ENCODE results near the gene HDAC4. TPM values are rescaled to one million over a fixed set of nuclear protein-coding genes. Genes with fewer than 3 reads are reported as not detected.

The HDAC4 gene
- total RNA-seq, 1 experiment from 2014 or later = 47.6 TPM

DNA sequence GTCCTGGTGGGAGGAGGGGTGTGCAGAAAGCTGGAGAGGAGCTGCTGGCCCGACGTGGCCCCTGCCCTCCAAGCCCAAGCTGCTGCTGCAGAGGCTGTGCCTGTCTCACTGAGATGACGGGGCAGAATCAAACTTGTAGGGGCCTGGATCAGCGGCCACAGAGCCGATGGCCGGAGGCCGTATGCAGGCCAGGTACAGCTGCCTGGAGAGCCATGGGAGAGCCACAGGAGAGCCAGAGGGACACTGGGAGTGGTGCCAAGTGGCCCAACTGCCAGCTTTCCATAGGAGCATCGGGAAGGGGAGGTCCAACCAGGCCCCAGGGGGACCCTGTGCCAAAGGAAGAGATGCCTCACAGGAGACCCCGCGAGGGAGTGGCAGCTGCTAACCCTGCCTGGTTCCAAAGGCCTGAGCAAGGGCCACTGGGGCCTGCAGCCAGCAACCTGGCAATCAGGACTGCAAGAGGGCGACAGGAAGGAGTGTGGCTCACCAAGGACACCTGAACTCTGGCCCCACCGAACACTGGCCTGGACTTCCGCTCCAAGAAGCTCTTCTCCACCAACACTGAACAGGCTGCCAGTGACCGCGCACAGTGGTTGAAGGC, 70.7 kb downstream of the HDAC4 start (continued):
- TF ChIP-seq, protein P1, sequence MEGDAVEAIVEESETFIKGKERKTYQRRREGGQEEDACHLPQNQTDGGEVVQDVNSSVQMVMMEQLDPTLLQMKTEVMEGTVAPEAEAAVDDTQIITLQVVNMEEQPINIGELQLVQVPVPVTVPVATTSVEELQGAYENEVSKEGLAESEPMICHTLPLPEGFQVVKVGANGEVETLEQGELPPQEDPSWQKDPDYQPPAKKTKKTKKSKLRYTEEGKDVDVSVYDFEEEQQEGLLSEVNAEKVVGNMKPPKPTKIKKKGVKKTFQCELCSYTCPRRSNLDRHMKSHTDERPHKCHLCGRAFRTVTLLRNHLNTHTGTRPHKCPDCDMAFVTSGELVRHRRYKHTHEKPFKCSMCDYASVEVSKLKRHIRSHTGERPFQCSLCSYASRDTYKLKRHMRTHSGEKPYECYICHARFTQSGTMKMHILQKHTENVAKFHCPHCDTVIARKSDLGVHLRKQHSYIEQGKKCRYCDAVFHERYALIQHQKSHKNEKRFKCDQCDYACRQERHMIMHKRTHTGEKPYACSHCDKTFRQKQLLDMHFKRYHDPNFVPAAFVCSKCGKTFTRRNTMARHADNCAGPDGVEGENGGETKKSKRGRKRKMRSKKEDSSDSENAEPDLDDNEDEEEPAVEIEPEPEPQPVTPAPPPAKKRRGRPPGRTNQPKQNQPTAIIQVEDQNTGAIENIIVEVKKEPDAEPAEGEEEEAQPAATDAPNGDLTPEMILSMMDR (IDR thresholded peaks at IDR 0.05 in 2 of 3, conservative IDR thresholded peaks at IDR 0.05 in 1 of 3; ENCODE audit: borderline replicate concordance in 1 of 3, insufficient read depth in 1 of 3, low read depth in 2 of 3, low read length in 2 of 3) = no peak
- TF ChIP-seq EZH2phosphoT487 (IDR thresholded peaks at IDR 0.05; ENCODE audit: borderline replicate concordance) = no peak

DNA sequence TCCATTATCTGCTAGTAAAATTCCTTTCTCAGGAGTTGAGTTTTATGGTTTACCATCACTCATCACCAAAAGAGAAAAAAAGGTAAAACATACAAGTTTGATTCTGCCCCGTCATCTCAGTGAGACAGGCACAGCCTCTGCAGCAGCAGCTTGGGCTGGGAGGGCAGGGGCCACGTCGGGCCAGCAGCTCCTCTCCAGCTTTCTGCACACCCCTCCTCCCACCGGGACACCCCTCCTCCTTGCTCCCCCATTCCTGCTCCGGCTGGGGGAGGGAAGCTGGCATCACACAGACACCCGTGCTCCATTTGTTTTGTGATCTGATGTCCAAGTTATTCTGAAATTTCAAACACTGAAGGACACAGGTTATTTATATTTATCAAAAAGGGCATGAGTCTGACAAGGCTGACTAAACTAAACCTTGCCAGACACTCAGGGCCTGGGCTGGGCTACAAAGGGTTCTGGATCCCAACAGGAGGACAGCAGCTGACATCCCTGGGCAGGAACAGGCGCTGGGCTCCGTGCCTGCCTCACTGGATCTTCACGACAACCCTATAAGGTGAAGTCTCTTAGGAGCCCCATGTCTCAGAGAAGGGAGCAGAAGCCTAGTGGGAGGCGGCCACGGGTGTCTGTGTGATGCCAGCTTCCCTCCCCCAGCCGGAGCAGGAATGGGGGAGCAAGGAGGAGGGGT, 71.4 kb downstream of the HDAC4 start:
- no peak for ATAC-seq
- DNase-seq (ENCODE audit: low read depth, low spot score) = no peak
- ChIA-PET POLR2A (no interaction called here), CTCF (no interaction called here), RAD21 (ENCODE audit: low non-redundant PET in 1 of 2, low total read pairs in 2 of 2, uncharacterized antibody in 2 of 2, unreplicated experiment in 2 of 2) (no interaction called here)
- no peak overlapping the region for H3K4me3 ChIP-seq (replicated peaks in 1 of 2; ENCODE audit: low read depth in 1 of 2, low read length in 2 of 2)
- no peaks in the 10 kb centered on the region for H4K20me1 ChIP-seq (ENCODE audit: insufficient read depth)
- H3K79me2 ChIP-seq (ENCODE audit: insufficient read depth, low read length) = peaks cover 16% of the 10 kb centered on the region
- H3K27ac ChIP-seq (ENCODE audit: low read depth, low read length) = no peak overlapping the region
- peaks cover 8 to 29% of the 10 kb centered on the region in 2 experiments; a peak in 2 of 4 replicates for H3K4me1 ChIP-seq (ENCODE audit: control insufficient read depth in 1 of 2, insufficient read depth in 2 of 2, low read length in 2 of 2)
- intact Hi-C loops (cut with micrococcal nuclease) = no loop called here
- no peaks in the 10 kb centered on the region for H3K9me2 ChIP-seq (ENCODE audit: insufficient read depth)
- H3K9ac ChIP-seq (ENCODE audit: low read length) = no peak overlapping the region
- H2AFZ ChIP-seq (ENCODE audit: low read depth, low read length, poor library complexity, severe bottlenecking) = no peak overlapping the region
- no TSS peak for BruUV-seq (replicated peaks)
- no peaks in the 10 kb centered on the region for H3K27me3 ChIP-seq (ENCODE audit: insufficient read depth, low read length)
- H3K36me3 ChIP-seq (ENCODE audit: control insufficient read depth in 1 of 2, insufficient read depth in 2 of 2, low read length in 2 of 2) = no peaks in the 10 kb centered on the region
- H3K4me2 ChIP-seq (ENCODE audit: low read length) = no peak overlapping the region
- no peaks in the 10 kb centered on the region for H3K9me3 ChIP-seq (ENCODE audit: control insufficient read depth in 1 of 2, insufficient read depth in 1 of 2, low read depth in 1 of 2, low read length in 2 of 2)
- TF ChIP-seq ATF3 (IDR thresholded peaks at IDR 0.05) (no peak), ZFX (IDR thresholded peaks at IDR 0.05) (no peak), YY1 (IDR thresholded peaks at IDR 0.05; ENCODE audit: extremely low read depth, insufficient replicate concordance, low read depth, low read length) (no peak), EZH2phosphoT487 (IDR thresholded peaks at IDR 0.05; ENCODE audit: borderline replicate concordance) (no peak), CEBPB (IDR thresholded peaks at IDR 0.05; ENCODE audit: low read depth) (no peak), MAX (IDR thresholded peaks at IDR 0.05) (no peak), CBX3 (IDR thresholded peaks at IDR 0.05; ENCODE audit: low read depth) (no peak), ZNF274 (IDR thresholded peaks at IDR 0.05; ENCODE audit: low read depth, low read length) (no peak), POLR2A (IDR thresholded peaks at IDR 0.05; ENCODE audit: borderline replicate concordance, extremely low read depth, insufficient read depth, insufficient read length) (no peak), SRF (IDR thresholded peaks at IDR 0.05; ENCODE audit: low read depth) (no peak), ELF1 (IDR thresholded peaks at IDR 0.05; ENCODE audit: borderline replicate concordance, low read depth) (no peak), SP1 (IDR thresholded peaks at IDR 0.05; ENCODE audit: low read depth) (no peak), JUND (IDR thresholded peaks at IDR 0.05) (no peak), EZH2 (IDR thresholded peaks at IDR 0.05) (no peak), POLR2AphosphoS5 (IDR thresholded peaks at IDR 0.05; ENCODE audit: low read depth, low read length) (no peak), FOSL1 (IDR thresholded peaks at IDR 0.05; ENCODE audit: low read depth) (no peak)
- TF ChIP-seq, protein P1 (IDR thresholded peaks at IDR 0.05 in 2 of 3, conservative IDR thresholded peaks at IDR 0.05 in 1 of 3; ENCODE audit: borderline replicate concordance in 1 of 3, insufficient read depth in 1 of 3, low read depth in 2 of 3, low read length in 2 of 3) = no peak
- TF ChIP-seq, protein P2, sequence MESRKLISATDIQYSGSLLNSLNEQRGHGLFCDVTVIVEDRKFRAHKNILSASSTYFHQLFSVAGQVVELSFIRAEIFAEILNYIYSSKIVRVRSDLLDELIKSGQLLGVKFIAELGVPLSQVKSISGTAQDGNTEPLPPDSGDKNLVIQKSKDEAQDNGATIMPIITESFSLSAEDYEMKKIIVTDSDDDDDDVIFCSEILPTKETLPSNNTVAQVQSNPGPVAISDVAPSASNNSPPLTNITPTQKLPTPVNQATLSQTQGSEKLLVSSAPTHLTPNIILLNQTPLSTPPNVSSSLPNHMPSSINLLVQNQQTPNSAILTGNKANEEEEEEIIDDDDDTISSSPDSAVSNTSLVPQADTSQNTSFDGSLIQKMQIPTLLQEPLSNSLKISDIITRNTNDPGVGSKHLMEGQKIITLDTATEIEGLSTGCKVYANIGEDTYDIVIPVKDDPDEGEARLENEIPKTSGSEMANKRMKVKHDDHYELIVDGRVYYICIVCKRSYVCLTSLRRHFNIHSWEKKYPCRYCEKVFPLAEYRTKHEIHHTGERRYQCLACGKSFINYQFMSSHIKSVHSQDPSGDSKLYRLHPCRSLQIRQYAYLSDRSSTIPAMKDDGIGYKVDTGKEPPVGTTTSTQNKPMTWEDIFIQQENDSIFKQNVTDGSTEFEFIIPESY (IDR thresholded peaks at IDR 0.05; ENCODE audit: extremely low read depth, insufficient replicate concordance, low read length) = no peak
